DMS79 (cell line): ENCODE data around the gene LARP4B.

ENCODE experiments used
- DNase-seq: peaks from one replicate; lab custom pipeline; 2025; lab: John Stamatoyannopoulos, UW

LARP4B gene

DNA sequence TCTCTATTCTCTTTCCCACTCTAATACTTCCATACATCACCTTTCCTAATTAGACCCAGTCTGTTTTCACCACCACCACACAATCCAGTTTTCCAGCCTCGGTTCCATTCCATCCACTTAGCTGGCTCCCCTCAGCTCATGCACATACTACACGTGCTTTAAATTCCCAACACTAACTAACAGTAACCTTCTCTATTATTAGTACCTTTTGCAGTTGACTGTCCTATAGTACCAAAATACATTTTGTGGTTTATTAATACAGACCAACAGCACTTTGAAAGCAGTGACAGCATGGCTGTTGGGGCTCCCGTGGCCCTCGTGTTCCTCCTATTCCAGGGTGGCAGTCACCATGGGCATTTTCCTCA, 64.9 kb downstream of the LARP4B start:
- no peak for DNase-seq

GRCh38 chr10:865924-866576, 65.5 kb downstream of the LARP4B start:
- DNase-seq: no peak

DNA sequence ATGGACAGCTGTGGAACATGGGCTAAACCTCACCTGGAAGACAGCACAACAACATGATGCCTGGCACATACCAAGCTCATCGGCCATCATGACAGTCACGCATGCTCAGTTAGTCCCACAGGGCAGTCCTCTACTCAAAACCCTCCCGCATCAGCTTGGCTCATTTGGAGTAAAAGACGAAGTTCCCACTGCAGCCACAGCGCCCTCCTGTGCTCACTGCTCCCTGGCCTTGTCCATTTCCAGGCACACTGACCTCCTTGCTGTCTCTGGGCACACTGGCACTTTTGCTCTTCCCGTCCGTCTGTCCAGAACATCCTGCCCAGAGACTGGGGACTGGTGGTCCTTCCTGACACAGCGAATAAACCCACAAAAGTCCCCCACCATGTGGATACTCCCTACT, 66.2 kb downstream of the LARP4B start:
- no peak for DNase-seq

GRCh38 chr10:860519-860918, 71.0 kb downstream of the LARP4B start:
- DNase-seq: no peak

GRCh38 chr10:856416-857157, 74.9 kb downstream of the LARP4B start:
- DNase-seq: no peak

- DNase-seq: no peak
Observed at GRCh38 chr10:855671-856070, 75.8 kb downstream of the LARP4B start.

DNA sequence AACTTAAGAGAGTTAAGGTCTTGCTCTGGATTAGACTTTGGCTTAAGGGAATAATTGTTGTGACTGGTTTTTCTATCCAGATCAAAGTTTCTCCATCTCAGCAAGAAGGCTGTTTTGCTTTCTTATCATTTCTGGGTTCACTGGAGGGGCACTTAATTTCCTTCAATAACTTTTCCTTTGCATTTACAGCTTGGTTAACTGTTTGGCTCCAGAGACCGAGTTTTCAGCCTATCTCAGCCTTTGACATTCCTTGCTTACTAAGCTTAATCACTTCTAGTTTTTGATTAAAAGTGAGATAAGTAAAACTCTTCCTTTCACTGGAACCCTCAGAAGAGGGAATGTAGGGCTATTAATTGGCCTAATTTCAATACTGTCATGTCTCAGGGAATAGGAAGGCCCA, 76.4 kb downstream of the LARP4B start:
- no peak for DNase-seq

- DNase-seq: no peak
Observed at GRCh38 chr10:853017-853416, 78.5 kb downstream of the LARP4B start.

- no peak for DNase-seq
Observed at GRCh38 chr10:852386-852785, 79.1 kb downstream of the LARP4B start.

DNA sequence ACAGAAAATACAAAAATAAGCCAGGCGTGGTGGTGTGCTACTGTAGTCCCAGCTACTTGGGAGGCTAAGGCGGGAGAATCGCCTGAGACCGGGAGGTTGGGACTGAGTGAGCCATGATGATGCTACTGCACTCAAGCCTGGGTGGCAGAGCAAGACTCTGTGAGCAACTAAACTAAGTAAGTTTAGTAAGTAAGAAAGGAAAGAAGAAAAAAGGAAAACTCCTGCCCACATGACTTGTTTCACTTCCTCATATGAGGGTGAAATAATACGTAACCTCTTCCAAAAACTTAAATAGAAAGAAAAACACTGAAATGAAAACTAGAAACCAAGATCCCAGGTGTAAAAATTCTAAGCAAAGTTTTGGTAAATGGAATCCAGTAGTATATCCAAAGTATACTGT, 79.6 kb downstream of the LARP4B start:
- no peak for DNase-seq

DNA sequence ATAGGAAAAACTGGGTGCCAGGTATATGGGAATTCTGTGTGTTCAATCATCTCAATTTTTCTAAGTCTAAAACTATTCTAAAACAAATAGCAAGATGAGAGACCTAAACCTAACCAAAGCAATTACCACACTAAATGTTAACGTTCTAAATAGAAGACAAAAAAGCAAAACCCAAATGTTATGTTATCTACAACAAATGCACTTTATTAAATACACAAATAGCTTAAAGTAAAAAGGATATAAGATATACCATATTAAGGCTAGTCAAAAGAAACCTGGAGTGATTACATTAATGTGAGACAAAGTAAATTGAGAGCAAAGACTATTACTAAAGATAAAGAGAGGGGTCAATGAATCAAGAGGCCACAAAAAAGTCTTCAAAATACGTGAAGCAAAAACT, 81.4 kb downstream of the LARP4B start:
- no peak for DNase-seq

DNA sequence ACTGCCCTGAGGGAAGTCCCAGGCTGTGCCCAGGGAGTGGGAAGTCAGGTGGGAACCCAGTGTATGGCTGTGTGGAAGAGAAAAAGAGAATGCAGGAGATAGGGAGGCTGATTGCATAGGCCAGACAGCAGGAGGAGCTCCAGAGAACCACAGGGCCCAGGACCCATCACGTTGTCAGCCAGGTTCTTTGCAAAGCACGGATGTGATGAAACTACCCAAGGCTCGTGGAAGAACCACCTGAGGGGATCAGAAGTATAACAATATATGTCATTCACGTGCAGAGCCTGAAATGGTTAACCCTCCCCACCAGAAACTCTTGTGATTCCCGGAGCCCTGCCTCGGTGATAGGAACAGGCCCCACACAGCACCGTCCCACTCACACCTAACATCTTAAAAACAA, 83.6 kb downstream of the LARP4B start:
- no peak for DNase-seq

GRCh38 chr10:846126-846685, 85.3 kb downstream of the LARP4B start:
- no peak for DNase-seq

GRCh38 chr10:845526-845925, 86.0 kb downstream of the LARP4B start:
- no peak for DNase-seq

GRCh38 chr10:844552-844951, 87.0 kb downstream of the LARP4B start:
- DNase-seq: no peak

GRCh38 chr10:843703-844102, 87.8 kb downstream of the LARP4B start:
- no peak for DNase-seq

DNA sequence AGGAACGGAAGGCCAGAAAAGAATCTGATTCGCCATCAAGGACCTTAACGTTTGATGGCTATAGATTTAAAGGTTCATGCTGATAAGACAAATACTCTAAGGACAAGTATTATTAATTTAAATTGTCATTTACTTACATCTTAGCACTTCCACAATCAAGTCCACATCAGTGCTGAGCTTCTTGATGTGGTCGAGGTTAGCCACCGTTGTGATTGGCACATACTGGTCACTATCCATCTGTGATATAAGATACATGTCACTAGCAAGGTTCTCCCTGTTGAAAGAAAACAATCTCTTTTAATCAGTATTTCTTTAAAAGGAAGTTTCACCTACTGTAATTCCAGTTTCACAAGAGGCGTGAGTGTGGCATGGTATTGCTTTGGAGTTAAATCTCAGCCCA, 88.7 kb downstream of the LARP4B start:
- no peak for DNase-seq

DNA sequence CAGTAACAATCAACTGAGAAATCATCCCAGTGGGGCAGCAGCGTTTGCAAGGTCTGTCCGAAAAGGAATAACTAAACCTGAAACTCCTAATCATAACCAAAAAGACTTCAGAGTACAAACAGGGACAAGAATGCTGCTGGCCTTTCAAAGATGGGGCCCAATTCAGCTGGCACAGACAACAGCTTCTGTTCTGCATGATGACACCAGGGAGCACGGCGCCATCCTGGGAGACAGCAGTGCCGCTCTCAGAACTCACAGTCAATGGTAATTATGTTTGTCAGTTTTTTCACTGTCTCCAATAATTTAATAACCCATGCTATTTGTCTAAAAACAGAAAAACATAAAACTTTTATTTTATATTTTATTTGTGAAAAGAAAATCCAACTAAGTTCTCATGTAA, 90.0 kb downstream of the LARP4B start:
- no peak for DNase-seq

DNA sequence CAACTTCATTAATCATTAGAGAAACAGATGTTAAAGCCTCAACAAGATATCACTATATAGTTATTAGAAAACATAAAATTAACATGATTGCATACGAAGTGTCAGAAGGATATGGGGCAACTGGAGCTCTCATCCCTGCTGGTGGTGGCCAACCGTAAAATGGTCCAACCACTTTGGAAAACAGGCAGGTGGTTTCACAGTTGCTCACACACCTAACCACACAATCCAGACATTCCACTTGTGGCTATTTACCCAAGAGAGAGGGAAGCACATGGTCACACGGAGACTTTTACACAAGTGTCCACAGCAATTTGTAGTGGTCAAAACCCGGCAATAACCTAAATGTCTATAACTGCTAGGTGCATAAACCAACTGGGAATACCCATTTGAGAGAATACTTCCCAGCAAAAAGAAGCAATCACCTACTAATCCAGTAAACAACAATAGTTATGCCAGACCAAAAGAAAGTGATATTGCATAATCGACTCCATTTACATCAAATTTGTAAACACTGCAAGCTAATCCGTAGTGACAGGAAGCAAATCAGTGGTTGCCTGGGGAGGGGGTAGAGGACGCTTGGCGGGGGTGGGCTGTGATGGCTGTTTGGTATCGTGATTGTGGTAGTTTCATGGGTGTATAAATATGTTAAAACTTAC, 91.8 kb downstream of the LARP4B start:
- no peak for DNase-seq

DNA sequence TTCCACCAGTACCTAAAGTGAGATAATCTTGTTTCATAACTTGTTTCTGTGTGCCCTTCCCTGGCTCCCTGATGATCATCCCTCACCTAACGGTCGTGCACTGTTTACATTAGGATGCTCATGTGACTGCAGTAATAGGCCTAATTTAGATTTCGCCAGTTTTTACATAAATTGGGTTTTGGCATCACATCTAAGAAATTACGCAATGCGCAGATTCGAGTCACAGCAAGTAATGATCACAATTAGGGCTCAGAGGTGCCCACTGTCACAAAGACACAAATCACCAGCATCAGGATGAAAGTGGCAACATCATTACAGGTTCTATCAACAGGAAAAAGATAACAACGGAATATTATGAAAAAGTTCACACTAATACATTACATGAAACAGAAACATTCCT, 94.7 kb downstream of the LARP4B start:
- no peak for DNase-seq

DNA sequence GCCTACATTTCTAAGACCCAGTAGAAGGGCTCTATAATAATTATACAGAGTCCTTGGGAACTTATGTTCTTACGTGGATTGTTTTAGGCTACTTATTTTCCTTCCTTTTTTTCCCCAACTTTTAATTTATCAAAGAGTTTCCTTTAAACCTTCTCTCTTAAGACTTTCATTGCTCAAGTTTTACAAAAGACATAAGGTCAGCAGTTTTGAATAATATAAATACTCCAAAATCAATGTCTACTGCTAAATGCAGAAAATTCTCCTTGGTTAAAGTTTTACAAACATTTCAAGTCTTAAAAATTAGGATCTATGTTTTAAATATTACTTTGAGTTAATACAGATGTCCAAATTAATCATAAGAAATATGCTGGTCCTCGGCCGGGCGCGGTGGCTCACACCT, 97.0 kb downstream of the LARP4B start:
- DNase-seq: no peak

DNA sequence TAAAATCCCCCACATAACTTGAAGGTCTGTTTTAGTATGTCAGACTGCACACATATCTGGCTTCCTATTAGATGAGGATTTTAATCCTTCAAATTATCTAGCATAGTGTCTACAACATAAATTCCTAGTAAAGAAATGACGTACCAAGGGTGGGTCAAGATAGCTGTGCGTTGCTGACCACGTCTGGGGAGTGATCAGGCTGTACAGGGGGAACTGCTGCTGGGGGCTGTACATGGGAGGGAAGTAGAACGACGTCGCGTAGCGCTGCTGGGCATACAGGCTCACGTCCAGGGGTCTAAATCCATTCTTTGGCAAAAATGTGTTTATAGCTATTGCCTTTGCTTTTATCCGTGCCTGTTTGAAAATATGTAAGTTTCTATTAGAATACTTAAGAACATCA, 102.3 kb downstream of the LARP4B start:
- no peak for DNase-seq

DNA sequence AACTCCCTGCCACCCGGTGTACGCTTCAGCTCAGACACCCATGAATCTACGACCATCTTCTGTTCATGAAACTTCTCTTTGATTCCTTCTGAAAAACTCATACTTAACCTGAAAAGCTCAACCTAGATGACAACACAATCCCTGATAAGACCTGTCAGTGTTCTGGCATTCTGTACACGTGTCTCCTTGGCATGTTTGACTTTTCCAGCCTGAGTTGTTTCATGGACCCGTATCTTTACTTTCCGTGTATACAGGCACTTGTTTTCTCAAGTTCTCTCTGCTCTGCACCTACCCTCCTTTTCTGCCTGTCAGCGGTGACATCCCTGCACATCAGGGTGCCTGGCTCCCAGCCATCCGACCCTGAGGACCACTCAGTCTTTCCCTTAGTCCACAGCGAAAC, 103.3 kb downstream of the LARP4B start:
- DNase-seq: no peak
